ENCODE results near the gene MFRP. TPM values are rescaled to one million over a fixed set of nuclear protein-coding genes. Genes with fewer than 3 reads are reported as not detected.

The MFRP gene
- polyA plus RNA-seq, 1 of the 3 experiments (the other 2 are of a cell fraction) = not detected

- Histone ChIP-seq H3K4me1 (ENCODE audit: control insufficient read depth in 1 of 2, insufficient read depth in 2 of 2, low read depth in 1 of 2, low read length in 1 of 2) (no peaks in the 10 kb centered on the region), H3K9ac (no peak overlapping the region), H3K4me2 (no peak overlapping the region), H3K79me2 (ENCODE audit: insufficient read depth) (no peaks in the 10 kb centered on the region), H3K9me2 (no peaks in the 10 kb centered on the region), H3K9me3 (no peaks in the 10 kb centered on the region), H3K36me3 (replicated peaks in 1 of 2; ENCODE audit: control insufficient read depth in 1 of 2, insufficient read depth in 2 of 2, low read length in 1 of 2) (no peaks in the 10 kb centered on the region), H3K27ac (ENCODE audit: low read depth in 2 of 2, low read length in 1 of 2) (no peak overlapping the region), H3K27me3 (ENCODE audit: insufficient read depth) (no peaks in the 10 kb centered on the region), H2AFZ (ENCODE audit: low read depth) (no peak overlapping the region), H3K4me3 (ENCODE audit: low read depth in 2 of 2, low read length in 1 of 2) (no peak overlapping the region), H3F3A (replicated peaks; ENCODE audit: insufficient read depth) (no peaks in the 10 kb centered on the region), H4K20me1 (ENCODE audit: insufficient read depth) (no peaks in the 10 kb centered on the region)
- no peak for DNase-seq
- ChIA-PET POLR2A (no interaction called here), CTCF (interaction anchor here (0.6 to 3.7 kb wide), 5 partner anchors 10 to 67 kb away, joined by 3 to 16 read pairs (median 6); partner anchors contain the start of genes THY1 and USP2)
- no peak for TF ChIP-seq YY1 (IDR thresholded peaks at IDR 0.05; ENCODE audit: low read depth)
- TF ChIP-seq RCOR1 (IDR thresholded peaks at IDR 0.05; ENCODE audit: low read length) = no peak
- no peak for TF ChIP-seq CTCF (IDR thresholded peaks at IDR 0.05)
- TF ChIP-seq JUND (IDR thresholded peaks at IDR 0.05) = no peak
- no peak for TF ChIP-seq POLR2AphosphoS5 (IDR thresholded peaks at IDR 0.05; ENCODE audit: low read depth, low read length)
- no peak for TF ChIP-seq USF1 (IDR thresholded peaks at IDR 0.05; ENCODE audit: borderline replicate concordance, low read depth)
- no peak for TF ChIP-seq RFX5 (IDR thresholded peaks at IDR 0.05; ENCODE audit: low read length)
- TF ChIP-seq EZH2phosphoT487 (IDR thresholded peaks at IDR 0.05; ENCODE audit: borderline replicate concordance, low read depth) = no peak
- no peak for TF ChIP-seq SIN3A (IDR thresholded peaks at IDR 0.05; ENCODE audit: borderline replicate concordance, low read depth, low read length)
- no peak for TF ChIP-seq TAF1 (IDR thresholded peaks at IDR 0.05; ENCODE audit: borderline replicate concordance, low read depth, low read length)
- no peak for TF ChIP-seq MEF2A (IDR thresholded peaks at IDR 0.05; ENCODE audit: borderline replicate concordance, low read depth)
- no peak for TF ChIP-seq PBX3 (IDR thresholded peaks at IDR 0.05)
- TF ChIP-seq REST (IDR thresholded peaks at IDR 0.05; ENCODE audit: low read depth, low read length) = no peak
- TF ChIP-seq CHD2 (IDR thresholded peaks at IDR 0.05; ENCODE audit: low read length, partially characterized antibody) = no peak
- no peak for TF ChIP-seq RXRA (IDR thresholded peaks at IDR 0.05; ENCODE audit: borderline replicate concordance, low read depth)
- no peak for TF ChIP-seq GABPA (IDR thresholded peaks at IDR 0.05; ENCODE audit: low read depth)
- no peak for TF ChIP-seq SMC3 (IDR thresholded peaks at IDR 0.05; ENCODE audit: low read depth, low read length)
- 85% methylated on average over 7 of the region's 7 CpGs for WGBS (ENCODE audit: low lambda C conversion rate)
Measured at GRCh38 chr11:119391275-119391674, 44.8 kb upstream of the MFRP start.
